ENCODE results near the gene DDX56.
"Not testable (repeated sequence)": the region's sequence is repeated elsewhere in the genome, so short reads cannot be mapped to it uniquely, and the experiment has no call there.

DDX56 gene

GRCh38 chr7:44561962-44562621 lies 11.6 kb downstream of the DDX56 start:
- no peak for DNase-seq

- no peak for DNase-seq
Observed at GRCh38 chr7:44561481-44561880, 12.2 kb downstream of the DDX56 start.

- no peak for DNase-seq
Observed at GRCh38 chr7:44559485-44559884, 14.2 kb downstream of the DDX56 start.

GRCh38 chr7:44557485-44557884 lies 16.2 kb downstream of the DDX56 start:
- no peak for DNase-seq

- no peak for DNase-seq
Observed at GRCh38 chr7:44555350-44555749, 18.4 kb downstream of the DDX56 start.

- not testable (repeated sequence) for DNase-seq
Observed at GRCh38 chr7:44552473-44553005, 21.2 kb downstream of the DDX56 start.

GRCh38 chr7:44549457-44549856 lies 24.3 kb downstream of the DDX56 start:
- no peak for DNase-seq

- no peak for DNase-seq
Observed at GRCh38 chr7:44548893-44549292, 24.8 kb downstream of the DDX56 start.

- DNase-seq, result no peak
Observed at GRCh38 chr7:44547536-44548231, 26.0 kb downstream of the DDX56 start.

- DNase-seq, result no peak
Observed at GRCh38 chr7:44541876-44542610, 31.7 kb downstream of the DDX56 start.

- DNase-seq, result no peak
Observed at GRCh38 chr7:44541028-44541869, 32.5 kb downstream of the DDX56 start, which contains the start of gene NPC1L1. Gene NPC1L1, minus strand, starts transcription at chr7:44541330. Its CDS starts 71 bp downstream, at chr7:44541259.

- no peak for DNase-seq
Observed at GRCh38 chr7:44540592-44541027, 33.1 kb downstream of the DDX56 start.

GRCh38 chr7:44539669-44540506 lies 33.8 kb downstream of the DDX56 start:
- no peak for DNase-seq

- DNase-seq, result no peak
Observed at GRCh38 chr7:44538798-44539668, 34.7 kb downstream of the DDX56 start.

GRCh38 chr7:44538093-44538797 lies 35.5 kb downstream of the DDX56 start:
- no peak for DNase-seq

- no peak for DNase-seq
Observed at GRCh38 chr7:44537442-44537841, 36.3 kb downstream of the DDX56 start.

GRCh38 chr7:44536090-44536489 lies 37.6 kb downstream of the DDX56 start:
- DNase-seq, result no peak

- no peak for DNase-seq
Observed at GRCh38 chr7:44535348-44536064, 38.2 kb downstream of the DDX56 start.

GRCh38 chr7:44534501-44534900 lies 39.2 kb downstream of the DDX56 start:
- DNase-seq, result peak; percentile 32
